ENCODE data around the gene COG6.

DNA sequence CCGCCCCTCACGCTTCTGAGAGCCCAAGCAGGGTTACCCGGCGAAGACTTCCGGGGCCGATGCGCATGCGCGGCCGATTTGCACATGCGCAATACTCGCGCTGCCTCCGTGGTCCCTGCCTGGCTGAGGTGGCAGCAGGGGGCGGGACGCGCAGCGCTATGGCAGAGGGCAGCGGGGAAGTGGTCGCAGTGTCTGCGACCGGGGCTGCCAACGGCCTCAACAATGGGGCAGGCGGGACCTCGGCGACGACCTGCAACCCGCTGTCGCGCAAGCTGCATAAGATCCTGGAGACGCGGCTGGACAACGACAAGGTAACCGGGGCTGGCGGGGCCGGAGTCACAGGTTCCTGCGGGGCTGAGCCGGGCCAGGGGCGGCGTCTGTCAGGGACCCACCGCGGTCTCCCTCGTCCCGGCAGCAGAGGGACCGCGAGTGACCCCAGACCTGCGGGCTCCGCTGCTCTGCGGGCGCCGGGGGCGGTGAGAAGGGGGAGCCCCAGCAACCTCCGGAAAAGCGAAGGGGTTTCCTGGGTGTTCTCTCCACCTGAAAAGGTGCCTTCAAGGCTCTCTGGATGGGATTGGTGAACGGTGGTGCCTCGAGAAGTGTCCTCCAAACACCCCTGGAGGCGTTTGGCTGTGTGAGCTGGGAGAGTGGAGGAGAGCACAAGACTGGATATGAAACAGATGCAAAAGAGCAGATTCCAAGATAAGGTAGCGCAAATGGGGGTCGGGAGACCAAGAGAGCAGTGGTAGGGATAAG, at the start of gene COG6:
- TF ChIP-seq, protein P1, sequence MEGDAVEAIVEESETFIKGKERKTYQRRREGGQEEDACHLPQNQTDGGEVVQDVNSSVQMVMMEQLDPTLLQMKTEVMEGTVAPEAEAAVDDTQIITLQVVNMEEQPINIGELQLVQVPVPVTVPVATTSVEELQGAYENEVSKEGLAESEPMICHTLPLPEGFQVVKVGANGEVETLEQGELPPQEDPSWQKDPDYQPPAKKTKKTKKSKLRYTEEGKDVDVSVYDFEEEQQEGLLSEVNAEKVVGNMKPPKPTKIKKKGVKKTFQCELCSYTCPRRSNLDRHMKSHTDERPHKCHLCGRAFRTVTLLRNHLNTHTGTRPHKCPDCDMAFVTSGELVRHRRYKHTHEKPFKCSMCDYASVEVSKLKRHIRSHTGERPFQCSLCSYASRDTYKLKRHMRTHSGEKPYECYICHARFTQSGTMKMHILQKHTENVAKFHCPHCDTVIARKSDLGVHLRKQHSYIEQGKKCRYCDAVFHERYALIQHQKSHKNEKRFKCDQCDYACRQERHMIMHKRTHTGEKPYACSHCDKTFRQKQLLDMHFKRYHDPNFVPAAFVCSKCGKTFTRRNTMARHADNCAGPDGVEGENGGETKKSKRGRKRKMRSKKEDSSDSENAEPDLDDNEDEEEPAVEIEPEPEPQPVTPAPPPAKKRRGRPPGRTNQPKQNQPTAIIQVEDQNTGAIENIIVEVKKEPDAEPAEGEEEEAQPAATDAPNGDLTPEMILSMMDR (conservative IDR thresholded peaks at IDR 0.05; ENCODE audit: low read depth, low read length): no peak
- TF ChIP-seq EZH2 (IDR thresholded peaks at IDR 0.05; ENCODE audit: low read length, unreplicated experiment): no peak
- no peak for TF ChIP-seq EZH2phosphoT487 (IDR thresholded peaks at IDR 0.05; ENCODE audit: borderline replicate concordance, low read length)
